HG03432 (cell line): ENCODE results near the gene ROGDI.

Experiments
- ATAC-seq: cut with Tn5 transposase; IDR thresholded peaks from one replicate; pipeline ENCODE4 v1.9.1; 2021; ENCODE audit warnings: mild to moderate bottlenecking, moderate library complexity; ENCODE audit not compliant: unreplicated experiment

ROGDI gene

GRCh38 chr16:4814046-4814445 is 11.6 kb upstream of the ROGDI start:
- ATAC-seq = no peak

GRCh38 chr16:4813251-4814003 is 11.0 kb upstream of the ROGDI start:
- ATAC-seq = no peak

GRCh38 chr16:4811773-4812172 is 9.3 kb upstream of the ROGDI start:
- no peak for ATAC-seq

- no peak for ATAC-seq
Observed at GRCh38 chr16:4811242-4811641, 8.8 kb upstream of the ROGDI start.

DNA sequence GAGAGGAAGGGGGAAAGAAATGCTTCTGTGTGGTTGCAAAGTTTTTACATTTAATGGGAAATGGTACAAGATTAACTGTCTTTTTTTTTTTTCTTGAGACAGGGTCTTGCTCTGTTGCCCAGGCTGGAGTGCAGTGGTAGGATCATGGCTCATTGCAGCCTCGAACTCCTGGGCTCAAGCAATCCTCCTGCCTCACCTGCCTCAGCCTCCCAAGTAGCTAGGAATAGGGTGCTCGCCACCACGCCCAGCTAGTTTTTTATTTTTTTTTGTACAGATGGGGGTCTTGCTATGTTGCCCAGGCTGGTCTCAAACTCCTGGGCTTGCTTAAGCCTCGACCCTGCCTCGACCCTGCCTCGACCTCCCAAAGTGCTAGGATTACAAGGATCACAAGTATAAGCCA is 3.8 kb upstream of the ROGDI start:
- no peak for ATAC-seq

DNA sequence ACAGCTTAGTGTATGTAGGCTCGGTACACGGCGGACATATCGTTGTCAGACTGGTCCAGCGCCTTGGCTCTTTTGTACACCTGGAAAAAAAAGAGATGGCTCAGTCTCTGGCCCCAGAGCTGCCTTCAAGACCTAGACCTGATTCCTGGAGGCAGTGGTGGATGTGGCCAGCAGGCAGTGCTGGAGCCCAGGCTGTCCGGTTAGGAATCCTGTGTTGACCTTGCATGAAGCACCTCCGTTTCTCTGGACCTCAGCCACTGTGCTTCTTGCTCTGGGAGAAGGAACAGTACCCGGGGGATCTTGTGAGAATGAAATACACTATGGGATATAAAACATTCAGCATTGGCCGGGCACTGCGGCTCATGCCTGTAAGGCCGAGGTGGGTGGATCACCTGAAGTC is 2.8 kb upstream of the ROGDI start:
- no peak for ATAC-seq

- ATAC-seq = no peak
Observed at GRCh38 chr16:4803898-4804762, 1.7 kb upstream of the ROGDI start.

DNA sequence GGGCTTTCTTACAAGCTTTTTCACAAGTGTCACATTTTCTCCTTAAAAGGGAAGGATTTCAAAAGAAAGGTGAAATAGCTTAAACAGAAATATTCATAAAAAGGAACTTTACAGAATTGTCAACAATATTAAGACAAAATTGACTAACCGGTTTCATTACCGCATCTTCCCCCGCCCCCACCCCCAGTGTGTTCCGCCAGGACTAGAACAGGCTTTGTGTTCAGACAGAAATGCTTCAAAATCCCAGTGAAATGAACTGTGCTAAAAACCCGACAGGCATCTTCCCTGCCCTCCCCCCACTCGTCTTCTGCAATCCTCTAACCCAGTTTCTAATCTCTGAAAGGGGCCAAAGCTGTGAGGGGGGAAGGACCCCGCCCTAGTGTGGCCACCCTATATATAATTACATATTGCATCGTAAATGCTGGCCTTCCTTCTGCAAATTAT is 990 bp upstream of the ROGDI start:
- ATAC-seq = no peak

DNA sequence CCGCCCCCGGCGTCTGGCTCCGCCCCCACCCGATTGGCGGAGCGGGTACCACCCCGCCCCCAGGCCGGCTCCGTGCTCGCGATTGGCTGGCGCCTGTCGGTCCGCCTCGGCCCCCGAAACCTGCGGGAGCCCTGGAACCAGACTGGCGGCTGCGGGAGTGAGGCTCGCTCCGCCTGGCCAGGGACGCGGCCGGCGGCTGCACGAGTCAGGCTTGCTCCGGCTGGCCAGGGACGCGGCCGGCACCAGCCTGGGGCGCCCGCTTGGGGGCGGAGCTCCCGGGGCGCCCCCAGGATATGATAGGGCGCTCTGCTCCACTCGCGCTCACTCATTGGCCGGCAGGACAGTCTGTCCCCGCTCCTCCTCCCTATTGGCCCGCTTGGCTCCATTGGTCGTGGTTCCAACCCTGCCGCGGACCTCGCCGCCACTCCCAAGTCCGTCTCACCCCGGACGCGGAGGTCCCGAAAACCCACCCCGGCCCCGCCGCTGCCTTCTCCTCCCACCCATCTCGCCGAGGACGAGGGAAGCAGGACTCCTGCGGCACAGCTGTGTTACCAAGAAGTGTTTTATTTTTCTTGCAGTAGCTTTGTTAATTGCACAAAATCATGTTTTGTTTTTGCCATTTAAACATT is 340 bp upstream of the ROGDI start:
- peak; percentile 91 for ATAC-seq

DNA sequence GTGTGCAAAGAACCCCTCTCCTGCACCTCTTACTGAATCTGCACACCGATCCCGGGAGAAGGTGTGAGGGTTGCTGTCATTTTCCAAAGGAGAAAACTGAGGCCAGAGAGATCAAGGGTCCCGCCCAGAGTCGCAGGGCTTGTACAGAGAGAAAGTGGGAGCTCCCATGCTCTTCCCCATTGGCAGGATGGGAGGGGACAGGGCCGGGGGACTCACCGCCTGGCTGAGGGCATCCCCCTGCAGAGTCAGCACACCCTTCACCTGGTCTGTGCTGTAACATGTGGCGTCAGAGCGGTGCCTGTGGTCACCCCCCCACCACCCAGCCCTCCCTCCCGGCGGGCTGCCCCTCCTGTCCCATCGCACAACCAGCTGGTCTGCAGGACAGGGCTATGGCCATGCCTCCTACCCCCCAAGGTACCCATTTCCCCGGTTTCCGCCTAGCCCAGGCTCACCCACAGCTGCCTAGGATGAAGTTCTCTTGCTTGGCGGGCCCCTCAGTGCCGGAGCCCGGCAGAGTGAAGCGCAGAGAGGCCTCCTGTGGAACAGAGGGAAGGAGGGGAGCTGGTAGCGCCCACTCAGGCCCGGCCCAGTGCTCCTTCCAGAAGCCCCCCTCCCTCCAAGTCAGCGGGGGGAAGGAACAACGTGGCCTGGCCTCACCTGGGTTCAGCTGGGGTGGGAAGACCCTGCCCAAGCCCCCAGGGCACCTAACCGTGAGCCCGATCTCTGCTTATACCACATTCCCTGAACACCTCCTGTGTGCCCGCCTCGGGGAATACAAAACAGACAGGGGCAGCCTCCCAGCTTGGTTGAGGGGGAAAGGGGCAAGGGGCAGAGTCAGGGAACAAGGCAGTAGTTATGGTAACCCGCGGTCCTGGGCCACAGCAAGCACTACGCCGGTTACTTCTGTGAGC is 1.1 kb downstream of the ROGDI start:
- ATAC-seq = no peak

GRCh38 chr16:4800290-4801041 is 2.0 kb downstream of the ROGDI start:
- no peak for ATAC-seq

DNA sequence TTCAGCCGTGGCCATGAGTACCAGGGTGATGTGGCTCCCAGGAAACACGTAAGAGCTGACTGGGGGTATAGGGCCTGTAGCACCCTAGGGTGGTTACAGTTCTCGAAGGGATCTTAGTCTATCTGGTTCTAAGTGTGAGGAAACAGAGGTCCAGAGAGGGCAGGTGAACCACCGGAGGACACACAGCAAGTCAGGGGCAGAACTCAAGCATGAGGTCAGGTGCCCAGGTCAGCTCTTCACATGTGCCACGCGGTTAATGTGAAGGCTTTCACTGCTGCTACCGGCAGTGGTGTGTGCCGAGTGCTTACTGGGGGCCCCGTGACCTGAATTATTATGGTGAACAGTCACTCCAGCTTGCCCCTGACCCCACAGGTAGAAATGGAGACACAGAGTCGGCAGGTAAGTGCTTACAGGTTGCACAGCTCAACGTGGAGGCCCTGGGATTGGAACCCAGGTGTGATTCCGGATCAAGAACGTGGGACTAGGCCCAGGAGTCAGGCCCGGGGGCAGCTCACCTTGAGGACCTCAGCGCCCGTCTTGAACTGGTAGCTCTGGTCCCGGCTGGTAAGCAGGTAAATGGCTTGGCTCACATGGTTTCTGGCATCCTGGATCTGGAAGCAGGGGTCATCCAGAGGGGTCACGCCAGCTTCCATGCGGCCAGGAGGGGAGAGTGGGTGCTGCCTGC is 3.1 kb downstream of the ROGDI start:
- no peak for ATAC-seq

DNA sequence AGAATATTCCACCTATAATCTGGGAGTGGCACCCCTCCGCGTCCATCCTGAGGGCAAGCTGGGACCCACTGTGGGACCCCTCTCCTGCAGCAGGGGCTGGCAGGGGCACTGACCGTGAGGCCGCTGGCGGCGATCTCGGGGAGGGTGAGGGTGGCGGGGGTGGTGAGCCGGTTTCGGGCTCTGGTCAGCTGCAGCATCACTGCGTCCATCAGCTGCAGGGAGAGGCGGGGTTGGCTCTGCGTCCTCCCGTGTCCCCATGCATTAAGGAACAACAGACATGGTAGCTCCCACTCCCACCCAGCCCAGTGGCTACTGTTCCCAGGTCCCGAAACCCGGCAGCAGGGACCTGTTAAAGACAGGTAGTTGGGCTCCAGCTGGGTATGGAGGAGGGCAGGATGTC is 4.0 kb downstream of the ROGDI start:
- no peak for ATAC-seq

- ATAC-seq = no peak
Observed at GRCh38 chr16:4797805-4798252, 4.6 kb downstream of the ROGDI start.

DNA sequence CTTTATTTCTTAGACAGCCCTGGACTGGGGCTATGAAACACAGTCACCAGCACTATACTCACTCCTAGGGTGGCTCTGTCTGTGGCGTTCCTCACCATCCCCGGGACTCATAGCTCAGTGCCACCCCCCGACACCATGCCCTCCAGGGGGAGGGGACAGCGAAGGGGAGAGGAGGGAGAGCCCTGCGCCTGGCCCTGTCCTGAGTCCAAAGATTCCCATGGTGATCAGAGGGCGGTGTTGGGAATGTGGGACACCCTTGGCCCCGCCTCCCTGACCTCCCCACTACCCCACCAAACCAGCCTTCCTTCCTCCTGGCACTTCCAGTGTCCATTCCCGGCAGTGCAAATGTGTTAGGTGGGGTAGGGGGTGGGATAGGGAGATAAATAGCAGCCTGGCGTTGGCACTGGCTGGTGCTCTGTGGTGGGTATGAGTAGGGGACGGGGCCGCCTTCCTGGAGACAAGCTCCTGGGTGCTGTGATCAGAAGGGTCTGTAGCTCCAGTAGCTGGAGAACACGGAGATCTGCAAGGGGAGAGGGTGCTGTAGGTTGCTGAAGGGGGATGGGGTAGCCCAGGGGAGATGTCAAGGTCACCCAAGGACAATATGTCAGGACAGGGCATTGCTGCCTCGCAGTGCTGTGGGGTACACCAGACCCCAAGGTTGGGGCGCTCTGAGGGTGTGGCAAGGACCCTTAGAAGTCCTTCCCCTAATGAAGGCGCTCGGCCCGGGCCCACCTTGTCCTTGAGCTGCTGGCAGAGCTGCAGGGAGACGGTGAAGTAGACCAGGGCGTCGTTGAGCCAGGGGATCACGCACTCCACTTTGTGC is 5.2 kb downstream of the ROGDI start:
- ATAC-seq = no peak

GRCh38 chr16:4795828-4796572 is 6.4 kb downstream of the ROGDI start:
- ATAC-seq = no peak

GRCh38 chr16:4795181-4795827 is 7.1 kb downstream of the ROGDI start, which contains the start of gene SMIM22:
TSS of gene SMIM22 (plus strand) at chr16:4795369. CDS start at chr16:4795735, 366 bp downstream.
- ATAC-seq = no peak
